ENCODE data around the gene AIFM2. TPM values are rescaled to one million over a fixed set of nuclear protein-coding genes. Genes with fewer than 3 reads are reported as not detected.
A peak's percentile ranks its signal among the peaks of the same experiment; 100 is the strongest.

The AIFM2 gene
- total and polyA plus RNA-seq, 11 donors = 12.9 to 31.8 (median 18.1) TPM

DNA sequence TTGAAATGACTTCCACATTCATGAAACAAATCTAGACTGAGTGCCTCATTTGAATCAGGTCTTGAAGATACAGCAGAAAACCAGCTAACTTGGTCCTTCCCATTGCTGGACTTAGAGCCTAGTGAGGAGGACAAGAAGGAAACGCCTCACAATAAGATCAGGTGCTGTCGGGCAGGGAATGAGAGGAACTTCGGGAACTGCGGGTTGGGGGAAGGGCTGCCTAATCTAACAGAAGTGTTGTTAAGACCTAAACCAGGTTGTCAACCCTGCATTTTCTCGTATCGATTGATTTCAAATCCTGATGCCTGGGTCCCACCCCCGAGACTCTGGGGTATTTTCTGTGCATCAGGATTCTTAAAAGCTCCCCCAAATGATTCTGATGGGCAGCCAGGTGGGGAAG lies 53.7 kb downstream of the AIFM2 start:
- Histone ChIP-seq H3K4me3 (no peak overlapping the region), H3K27ac (no peak overlapping the region), H3K4me1 (no peaks in the 10 kb centered on the region), H3K36me3 (peaks cover 0 to 19% (median 4%) of the 10 kb centered on the region in 9 donors), H3K27me3 (no peaks in the 10 kb centered on the region), H3K9me3 (no peaks in the 10 kb centered on the region)
- TF ChIP-seq POLR2A (IDR thresholded peaks at IDR 0.05) = no peak
- no peak for TF ChIP-seq CTCF (IDR thresholded peaks at IDR 0.05)
- ATAC-seq = no peak
- no peak for DNase-seq
- WGBS, 4 donors = 78 to 91% (median 88%) methylated on average over 7 of the region's 7 CpGs
- intact Hi-C loops (cut with DNase I) = no loop called here

- DNase-seq = no peak
- intact Hi-C loops (cut with DNase I) = no loop called here
- Histone ChIP-seq H3K4me3 (no peak overlapping the region), H3K27ac (no peak overlapping the region), H3K36me3 (peaks cover 0 to 19% (median 4%) of the 10 kb centered on the region in 9 donors), H3K9me3 (no peaks in the 10 kb centered on the region), H3K27me3 (no peaks in the 10 kb centered on the region), H3K4me1 (no peaks in the 10 kb centered on the region)
- ATAC-seq = peak in 1 of 4 donors; percentile 24
- no peak for TF ChIP-seq CTCF (IDR thresholded peaks at IDR 0.05)
- TF ChIP-seq POLR2A (IDR thresholded peaks at IDR 0.05) = no peak
- WGBS, 4 donors = 90 to 96% (median 94%) methylated on average over 5 of the region's 5 CpGs
These were observed 54.3 kb downstream of the AIFM2 start for GRCh38 chr10:70078329-70078728.

DNA sequence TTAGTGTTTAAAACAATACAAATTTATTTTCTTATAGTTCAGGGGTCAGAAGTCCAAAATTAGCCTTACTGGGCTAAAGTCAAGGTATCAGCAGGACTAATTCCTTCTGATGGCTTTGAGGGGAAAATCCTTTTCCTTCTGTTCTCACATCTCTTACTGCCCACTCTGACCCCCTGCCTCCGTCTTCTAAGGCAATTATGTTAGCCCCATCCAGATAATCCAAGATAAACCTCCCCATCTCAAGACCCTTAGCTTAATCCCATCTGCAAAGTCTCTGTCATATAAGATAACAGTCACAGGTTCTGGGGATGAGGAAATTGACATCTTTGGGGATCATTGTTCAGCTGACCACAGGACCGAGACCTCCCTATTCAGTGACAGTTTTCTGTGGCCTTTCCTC lies 57.7 kb downstream of the AIFM2 start:
- DNase-seq (no peak), ATAC-seq (no peak)
- no peaks in the 10 kb centered on the region for H3K27me3 ChIP-seq
- WGBS, 4 donors = 94 to 98% (median 97%) methylated on average over 2 of the region's 2 CpGs
- intact Hi-C loops (cut with DNase I) = no loop called here
- peaks cover 0 to 19% (median 4%) of the 10 kb centered on the region in 9 donors for H3K36me3 ChIP-seq
- H3K9me3 ChIP-seq = no peaks in the 10 kb centered on the region
- no peaks in the 10 kb centered on the region for H3K4me1 ChIP-seq
- TF ChIP-seq POLR2A (IDR thresholded peaks at IDR 0.05) (no peak), CTCF (IDR thresholded peaks at IDR 0.05) (no peak)
- no peak overlapping the region for H3K27ac ChIP-seq
- no peak overlapping the region for H3K4me3 ChIP-seq

DNA sequence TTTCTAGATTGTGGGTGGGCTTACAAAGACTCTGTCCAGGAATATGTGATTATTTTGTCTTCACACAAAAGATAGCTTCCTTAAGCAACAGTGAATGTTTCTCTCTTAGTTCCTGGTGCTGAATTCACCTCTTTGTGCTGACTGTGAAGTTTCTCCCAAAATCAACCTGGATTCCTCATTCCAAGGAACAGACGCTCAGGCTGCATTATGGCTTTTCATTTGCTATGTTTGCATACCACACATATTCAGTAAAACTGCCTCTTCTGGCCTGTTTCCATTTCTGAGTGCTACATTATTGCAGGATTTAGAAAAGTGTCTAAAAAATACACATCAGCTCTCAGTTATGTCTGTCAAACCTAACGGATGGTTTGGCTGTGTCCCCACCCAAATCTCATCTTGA lies 58.5 kb downstream of the AIFM2 start:
- H3K4me3 ChIP-seq = no peak overlapping the region
- no peaks in the 10 kb centered on the region for H3K9me3 ChIP-seq
- WGBS, 4 donors = 90 to 97% (median 90%) methylated on average over 2 of the region's 2 CpGs
- H3K4me1 ChIP-seq = no peaks in the 10 kb centered on the region
- ATAC-seq = no peak
- intact Hi-C loops (cut with DNase I) = no loop called here
- DNase-seq = no peak
- H3K36me3 ChIP-seq = peaks cover 0 to 19% (median 4%) of the 10 kb centered on the region in 9 donors
- TF ChIP-seq CTCF (IDR thresholded peaks at IDR 0.05) = no peak
- TF ChIP-seq POLR2A (IDR thresholded peaks at IDR 0.05) = no peak
- H3K27me3 ChIP-seq = no peaks in the 10 kb centered on the region
- H3K27ac ChIP-seq = no peak overlapping the region

Measured in heart left ventricle (tissue), 16 donors.